GF-D8 (cell line): ENCODE results near the gene YPEL2.

Experiments used
- DNase-seq: peaks from one replicate; lab custom pipeline; 2025; lab: John Stamatoyannopoulos, UW

The YPEL2 gene

DNA sequence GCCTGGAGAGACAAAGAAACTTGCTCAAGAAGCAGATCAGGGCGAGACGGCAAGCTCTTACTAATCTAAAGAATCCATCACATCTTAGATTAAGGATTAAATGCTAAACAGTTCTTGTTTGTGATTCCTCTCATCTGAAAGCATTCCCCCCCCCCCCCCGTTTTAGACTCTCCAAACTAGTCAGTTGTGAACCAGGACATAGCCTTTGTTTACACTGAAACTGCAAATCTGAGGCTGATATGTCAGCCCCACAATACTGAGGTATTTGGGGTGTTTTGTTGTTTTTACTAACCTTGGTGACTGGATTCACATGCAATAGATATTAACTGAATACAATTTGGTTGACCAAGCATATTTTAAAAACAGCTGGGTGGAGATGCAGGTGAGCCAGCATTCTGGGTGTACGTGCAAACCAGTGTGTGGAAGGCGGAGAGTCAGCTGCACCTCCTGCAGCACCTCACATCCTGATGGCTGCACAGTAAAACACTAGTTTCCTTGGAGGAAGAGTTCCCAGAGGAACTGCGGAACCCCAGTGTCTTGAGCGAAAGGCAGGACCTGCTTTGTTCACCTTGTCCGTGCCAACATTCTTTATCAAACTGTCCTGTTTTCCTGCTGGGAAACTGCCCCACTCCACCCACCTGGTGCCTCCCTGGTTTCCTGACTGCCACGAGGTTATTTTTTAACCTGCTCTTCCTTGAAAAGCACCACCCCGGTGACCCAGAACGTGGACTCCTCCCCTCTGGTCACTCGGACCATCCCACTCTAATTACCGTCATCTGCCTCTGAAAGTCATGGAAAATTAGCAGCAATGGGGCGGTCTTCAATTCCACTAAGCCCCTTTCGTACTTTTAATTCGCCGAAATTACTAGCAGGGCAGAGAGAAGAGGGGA is 1.2 kb upstream of the YPEL2 start:
- DNase-seq: no peak

DNA sequence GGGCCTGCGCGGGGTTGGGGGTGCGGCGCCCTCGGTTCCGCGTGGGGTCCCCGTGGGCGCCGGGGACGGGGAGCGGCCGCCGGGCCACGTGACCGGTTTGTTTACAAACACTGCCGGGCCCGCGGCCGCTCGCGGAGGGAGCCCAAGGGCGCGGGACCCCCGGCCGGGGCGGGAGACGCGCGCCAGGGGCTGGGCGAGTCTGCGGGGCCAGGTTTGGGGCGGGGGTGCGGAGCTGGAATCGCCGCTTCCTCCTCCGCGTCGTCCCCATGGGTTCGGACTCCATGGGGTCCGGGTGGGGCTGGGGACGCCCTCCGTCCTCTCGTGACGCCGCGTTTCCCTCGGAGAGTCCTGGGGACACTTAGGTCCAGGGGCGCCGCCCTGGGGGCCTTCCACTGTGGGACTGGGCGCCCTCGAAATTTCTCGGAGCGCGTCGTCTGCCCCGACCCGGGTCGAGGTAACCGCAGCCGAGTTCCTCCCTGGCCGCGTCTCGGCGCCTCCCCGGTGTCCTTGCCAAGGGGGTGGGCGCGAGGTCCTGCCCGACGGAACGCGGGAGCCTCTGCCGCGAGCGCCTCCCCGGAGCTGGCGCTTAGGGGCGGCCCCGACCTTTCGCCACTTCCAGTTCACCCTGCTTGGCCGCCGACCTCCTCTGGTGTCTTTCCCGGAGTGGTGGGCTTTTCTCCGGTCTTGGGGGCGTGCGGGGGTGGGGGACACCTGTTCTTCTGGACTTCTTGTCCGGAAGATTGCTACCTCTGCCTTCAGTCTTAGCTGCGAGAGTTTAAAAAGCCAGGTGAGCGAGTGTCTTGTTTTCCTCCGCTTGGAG is 684 bp downstream of the YPEL2 start:
- no peak for DNase-seq

DNA sequence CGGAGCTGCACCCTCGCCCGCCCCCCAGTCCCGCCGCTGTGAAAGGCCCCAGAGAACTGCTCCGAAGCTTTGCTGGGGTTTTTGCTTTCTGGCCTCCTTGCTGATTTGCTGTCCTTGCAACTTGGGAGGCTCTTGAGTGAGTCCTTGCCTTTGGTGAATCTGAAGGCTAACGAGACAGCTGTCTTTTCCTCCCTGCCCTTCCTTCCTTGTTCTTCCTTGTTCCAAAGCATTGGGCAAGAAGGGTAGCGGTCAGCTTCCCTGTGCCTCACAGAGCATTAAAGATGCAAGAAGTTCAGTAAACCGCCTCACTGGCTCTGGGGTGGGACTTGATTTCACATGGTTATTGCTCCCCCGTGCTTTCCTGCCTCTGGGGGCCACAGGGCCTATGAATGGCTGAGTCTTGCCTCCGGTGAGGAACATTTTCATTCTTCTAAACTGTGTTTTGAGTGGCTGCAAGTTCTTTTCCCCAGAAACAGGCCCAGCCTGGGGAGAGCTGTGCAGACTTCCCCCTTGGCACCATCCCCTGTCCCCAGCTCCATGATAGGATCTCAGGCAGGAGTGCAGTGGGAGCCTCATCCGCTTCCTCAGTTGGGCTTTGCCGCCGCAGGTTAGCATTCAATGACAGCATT is 1.4 kb downstream of the YPEL2 start:
- no peak for DNase-seq

DNA sequence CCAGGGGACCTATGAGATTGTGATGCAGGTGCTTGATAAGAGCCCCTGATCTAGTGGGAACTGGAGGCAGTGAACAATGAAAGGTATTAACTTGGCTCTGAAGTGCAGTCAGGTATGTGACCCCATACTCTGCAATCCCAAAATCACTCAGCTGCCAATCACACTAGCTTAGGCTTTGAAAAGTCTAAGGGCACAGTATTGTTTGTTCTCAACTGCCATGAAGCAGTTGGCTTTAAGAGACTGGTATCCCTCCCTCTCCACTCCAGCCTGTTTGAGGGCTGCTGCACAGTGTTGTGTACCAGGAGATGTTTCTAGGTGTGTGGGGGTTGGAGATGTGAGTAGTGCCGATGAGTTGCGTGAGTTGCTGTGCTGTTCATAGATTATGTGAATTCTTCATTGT is 2.4 kb downstream of the YPEL2 start:
- no peak for DNase-seq

GRCh38 chr17:59335685-59336084 is 4.2 kb downstream of the YPEL2 start:
- DNase-seq: no peak

GRCh38 chr17:59337741-59338299 is 6.4 kb downstream of the YPEL2 start:
- no peak for DNase-seq

DNA sequence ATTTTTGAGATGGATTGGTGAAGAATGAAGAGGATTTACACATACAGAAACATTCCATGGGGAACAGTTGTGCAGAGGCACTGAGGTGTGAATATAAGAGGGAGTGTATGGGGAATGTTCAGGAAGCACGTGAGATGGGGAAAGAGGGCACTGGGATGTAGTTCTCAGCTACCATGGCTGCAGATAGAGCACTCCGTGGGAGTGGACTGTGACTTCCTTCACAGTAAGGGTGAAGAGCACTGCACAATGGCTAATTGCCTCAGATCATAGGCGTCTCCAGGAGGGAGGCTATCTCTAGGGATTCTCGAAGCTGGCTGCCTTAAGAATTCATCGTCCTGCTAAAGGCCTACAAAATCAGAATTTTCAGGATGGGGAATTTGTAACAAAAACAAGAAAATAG is 7.0 kb downstream of the YPEL2 start:
- no peak for DNase-seq

DNA sequence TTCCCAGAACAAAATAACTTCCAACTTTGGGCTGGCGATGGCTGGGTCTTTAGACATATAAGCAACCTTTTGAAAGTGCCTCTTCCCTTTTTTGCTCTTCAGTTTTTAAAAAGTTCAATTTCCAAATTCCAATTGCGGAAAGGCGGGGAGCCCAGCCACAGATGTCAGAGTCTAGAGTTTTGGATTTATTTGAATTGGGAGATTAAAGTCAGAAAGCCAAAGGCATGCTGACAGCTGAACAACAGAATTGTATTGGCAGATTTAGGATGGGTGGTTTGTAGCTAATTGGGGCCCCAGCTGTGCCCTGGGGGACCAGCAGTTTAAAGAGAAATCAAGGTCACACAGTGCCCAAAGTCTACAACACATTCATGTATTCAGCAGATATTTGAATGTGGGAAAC is 10.5 kb downstream of the YPEL2 start:
- no peak for DNase-seq

- DNase-seq: no peak
Observed at GRCh38 chr17:59342681-59343131, 11.3 kb downstream of the YPEL2 start.

DNA sequence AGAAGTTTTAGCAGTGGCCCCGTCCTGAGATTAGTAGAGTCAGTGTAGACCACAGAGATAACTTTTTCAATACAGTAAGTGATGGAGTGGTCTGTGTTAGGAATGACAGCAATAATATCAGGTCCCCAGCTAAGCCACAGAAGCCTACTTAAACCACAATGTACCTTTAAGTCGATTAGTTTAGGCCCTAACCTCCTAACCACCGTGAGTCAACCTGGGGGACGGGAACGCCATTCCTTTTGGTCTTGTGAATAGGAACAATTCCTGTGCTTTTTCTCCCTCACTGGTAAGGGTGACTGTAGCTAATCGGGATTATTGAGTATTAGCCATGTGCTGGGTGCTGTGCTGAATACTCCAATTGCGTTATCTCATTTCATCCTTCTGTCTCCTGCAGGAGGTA is 14.0 kb downstream of the YPEL2 start:
- DNase-seq: no peak

DNA sequence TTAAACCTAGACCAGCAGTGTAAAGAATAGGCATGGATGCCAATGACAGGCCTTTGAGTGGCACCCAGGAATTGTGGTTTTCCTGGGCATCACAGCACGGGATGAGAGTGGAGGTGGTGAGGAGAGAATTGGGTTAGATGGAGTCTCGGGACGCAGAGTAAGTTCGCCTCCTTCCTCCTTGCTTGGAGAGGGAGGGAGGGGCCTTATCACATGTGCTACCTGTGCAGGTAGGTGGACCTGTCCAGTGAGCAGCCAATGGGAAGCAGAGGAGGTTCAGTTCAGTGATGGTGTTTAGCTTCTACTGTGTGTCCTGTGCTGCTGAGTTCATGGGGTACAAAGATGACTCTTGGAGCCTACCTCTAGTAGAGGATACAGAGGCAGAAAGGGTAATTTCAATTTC is 14.9 kb downstream of the YPEL2 start:
- no peak for DNase-seq

DNA sequence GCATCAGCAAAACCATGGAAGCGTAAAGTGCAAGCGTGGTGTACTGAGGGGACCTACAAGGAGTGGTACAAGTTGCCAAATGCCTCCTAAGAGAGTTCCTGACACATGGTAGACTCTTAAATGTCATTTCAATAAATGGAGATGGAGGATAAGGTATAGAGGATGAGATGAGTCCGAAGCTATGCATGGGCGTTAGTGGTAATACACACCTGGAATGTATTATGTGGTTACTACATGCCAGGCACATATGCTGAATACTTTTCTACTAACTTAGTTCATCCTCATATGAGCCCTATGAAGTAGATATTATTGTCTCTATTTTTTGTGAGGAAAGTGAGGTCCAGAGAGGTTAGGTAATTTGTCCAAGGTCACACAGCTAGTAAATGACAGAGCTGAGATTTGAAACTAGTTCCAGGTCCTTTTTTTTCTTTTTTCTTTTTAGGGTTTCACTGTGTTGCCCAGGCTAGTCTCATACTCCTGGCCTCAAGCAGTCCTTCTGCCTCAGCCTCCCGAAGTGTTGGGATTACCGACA is 15.5 kb downstream of the YPEL2 start:
- DNase-seq: no peak

GRCh38 chr17:59347975-59348391 is 16.5 kb downstream of the YPEL2 start:
- no peak for DNase-seq

GRCh38 chr17:59349178-59349577 is 17.7 kb downstream of the YPEL2 start:
- DNase-seq: no peak

DNA sequence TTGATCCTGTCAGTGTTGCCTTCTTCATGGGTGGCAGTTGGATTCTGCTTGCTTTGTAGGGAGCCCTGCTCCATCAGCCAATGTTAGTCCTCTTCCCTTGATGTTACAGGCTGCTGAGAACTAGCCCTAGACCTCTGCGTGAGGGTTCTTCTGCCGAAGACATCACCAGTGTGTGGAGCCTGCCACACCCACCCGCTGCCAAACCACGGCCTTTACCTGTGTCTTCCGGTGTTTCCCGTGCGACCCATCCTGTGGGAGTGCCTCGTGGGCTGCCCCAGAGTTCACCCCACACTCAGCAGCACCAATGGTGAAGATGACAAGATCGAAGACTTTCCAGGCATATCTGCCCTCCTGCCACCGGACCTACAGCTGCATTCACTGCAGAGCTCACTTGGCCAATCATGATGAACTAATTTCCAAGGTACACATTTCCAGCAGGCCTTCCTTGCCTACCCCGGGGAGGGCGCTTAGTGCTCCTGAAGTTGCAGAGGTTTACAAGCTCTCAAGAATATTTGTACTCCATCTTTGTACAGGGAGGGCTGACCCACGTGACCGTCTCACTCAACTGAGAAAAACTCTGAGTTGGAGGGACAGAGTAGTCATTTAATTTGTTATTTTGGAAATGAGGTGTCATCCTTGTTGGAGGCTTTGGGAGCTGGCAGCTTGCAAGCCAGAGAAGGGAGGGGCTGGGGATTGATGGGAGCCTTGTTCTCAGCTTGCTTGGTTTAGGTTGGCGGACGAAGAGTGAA is 21.8 kb downstream of the YPEL2 start:
- no peak for DNase-seq

GRCh38 chr17:59353936-59354755 is 22.7 kb downstream of the YPEL2 start:
- DNase-seq: no peak

DNA sequence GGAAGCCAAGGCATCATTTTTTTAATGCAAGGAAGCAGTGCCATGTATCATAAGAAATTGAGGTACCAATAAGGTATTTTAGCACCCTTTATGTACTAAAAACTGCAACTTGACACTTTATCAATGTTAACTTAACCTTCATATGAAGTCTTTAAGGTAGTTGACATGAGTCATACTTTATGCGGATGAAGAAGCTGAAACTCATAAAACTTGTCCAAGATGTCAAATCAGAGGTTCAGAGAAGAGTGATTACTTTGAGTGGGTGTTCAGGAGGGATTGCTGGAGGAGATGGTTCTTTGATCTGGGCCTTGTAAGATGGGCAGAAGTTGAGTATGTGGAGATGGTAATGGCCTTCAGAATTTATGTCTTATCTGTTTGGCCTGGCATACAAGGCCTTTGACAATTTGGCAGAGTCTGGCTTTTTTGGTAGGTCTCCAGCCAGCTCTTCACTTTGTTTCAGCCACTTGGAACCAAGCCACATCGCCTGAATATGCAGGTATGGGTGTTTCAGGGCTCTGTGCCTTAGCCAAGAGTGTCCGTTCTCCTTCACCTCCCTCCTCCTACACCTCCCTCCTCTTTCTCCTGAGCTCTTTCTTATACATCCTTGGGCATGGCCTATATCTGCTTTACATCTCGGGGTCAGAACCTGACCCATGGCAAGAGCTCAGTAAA is 23.7 kb downstream of the YPEL2 start:
- no peak for DNase-seq

- DNase-seq: no peak
Observed at GRCh38 chr17:59355702-59356325, 24.4 kb downstream of the YPEL2 start.

GRCh38 chr17:59356543-59357218 is 25.2 kb downstream of the YPEL2 start:
- DNase-seq: no peak
